DND-41 (cell line): ENCODE results near the gene ARVCF.
A peak's percentile ranks its signal among the peaks of the same experiment; 100 is the strongest.

ENCODE experiments used
- ATAC-seq: fragments of 200-7000 bp; cut with Tn5 transposase; 3 replicates; pipeline ENCODE4 v1.9.1; 2021; ENCODE audit warnings: low read depth; ENCODE audit not compliant: insufficient read depth
- DNase-seq: peaks from one replicate; pipeline ENCODE4 v3.0.0-alpha.2; 2020
- H2AFZ ChIP-seq: 2 replicates; pipeline ENCODE4 v1.6.0; 2012; ENCODE audit warnings: low read depth, low read length
- H3K27ac ChIP-seq: 2 replicates; pipeline ENCODE4 v1.5.1; 2012; ENCODE audit warnings: low read length, inconsistent platforms
- H3K27me3 ChIP-seq: fragments of 200-600 bp; sonication (generic); 2 replicates; pipeline ENCODE4 v1.6.0; 2012; ENCODE audit warnings: low read length, mild to moderate bottlenecking, inconsistent platforms; ENCODE audit not compliant: insufficient read depth, poor library complexity
- H3K36me3 ChIP-seq: 2 replicates; pipeline ENCODE4 v1.5.1; 2012; ENCODE audit warnings: low read length, inconsistent platforms; ENCODE audit not compliant: insufficient read depth
- H3K4me1 ChIP-seq: 2 replicates; pipeline ENCODE4 v1.5.1; 2012; ENCODE audit warnings: mild to moderate bottlenecking, low read length; ENCODE audit not compliant: insufficient read depth
- H3K4me2 ChIP-seq: 2 replicates; pipeline ENCODE4 v1.6.0; 2012; ENCODE audit warnings: mild to moderate bottlenecking, moderate library complexity, low read length, inconsistent platforms; ENCODE audit not compliant: insufficient read depth
- H3K4me3 ChIP-seq, 2 experiments: fragments of 200-600 bp in 1 of 2; shearing (Covaris generic) in 1 of 2; 2 replicates each; pipeline ENCODE4 v1.5.1; 2012 to 2016; ENCODE audit warnings: inconsistent platforms in 2 of 2, low read length in 2 of 2, mild to moderate bottlenecking in 2 of 2, low read depth in 1 of 2, moderate library complexity in 1 of 2
- H3K79me2 ChIP-seq: 2 replicates; pipeline ENCODE4 v1.6.0; 2012; ENCODE audit warnings: low read length, inconsistent platforms; ENCODE audit not compliant: insufficient read depth
- H3K9ac ChIP-seq: 2 replicates; pipeline ENCODE4 v1.6.0; 2012; ENCODE audit warnings: low read depth, mild to moderate bottlenecking, inconsistent platforms, low read length, moderate library complexity
- H3K9me3 ChIP-seq: 2 replicates; pipeline ENCODE4 v1.5.1; 2012; ENCODE audit warnings: low read length, moderate library complexity, mild to moderate bottlenecking, inconsistent platforms; ENCODE audit not compliant: insufficient read depth, severe bottlenecking
- H4K20me1 ChIP-seq: 2 replicates; pipeline ENCODE4 v1.6.0; 2012; ENCODE audit warnings: low read length; ENCODE audit not compliant: insufficient read depth
- EZH2 ChIP-seq: IDR thresholded peaks from 3 replicates; pipeline ENCODE4 v1.6.1; 2012; ENCODE audit warnings: borderline replicate concordance, low read depth, mild to moderate bottlenecking, moderate library complexity, low read length, inconsistent platforms; ENCODE audit not compliant: severe bottlenecking
- TF ChIP-seq, protein P1 (sequence below): IDR thresholded peaks from 2 replicates; pipeline ENCODE4 v1.5.1; 2012; ENCODE audit warnings: borderline replicate concordance, low read length, moderate library complexity, mild to moderate bottlenecking; ENCODE audit not compliant: poor library complexity, severe bottlenecking; ENCODE audit errors: extremely low read depth

The ARVCF gene, protein sequence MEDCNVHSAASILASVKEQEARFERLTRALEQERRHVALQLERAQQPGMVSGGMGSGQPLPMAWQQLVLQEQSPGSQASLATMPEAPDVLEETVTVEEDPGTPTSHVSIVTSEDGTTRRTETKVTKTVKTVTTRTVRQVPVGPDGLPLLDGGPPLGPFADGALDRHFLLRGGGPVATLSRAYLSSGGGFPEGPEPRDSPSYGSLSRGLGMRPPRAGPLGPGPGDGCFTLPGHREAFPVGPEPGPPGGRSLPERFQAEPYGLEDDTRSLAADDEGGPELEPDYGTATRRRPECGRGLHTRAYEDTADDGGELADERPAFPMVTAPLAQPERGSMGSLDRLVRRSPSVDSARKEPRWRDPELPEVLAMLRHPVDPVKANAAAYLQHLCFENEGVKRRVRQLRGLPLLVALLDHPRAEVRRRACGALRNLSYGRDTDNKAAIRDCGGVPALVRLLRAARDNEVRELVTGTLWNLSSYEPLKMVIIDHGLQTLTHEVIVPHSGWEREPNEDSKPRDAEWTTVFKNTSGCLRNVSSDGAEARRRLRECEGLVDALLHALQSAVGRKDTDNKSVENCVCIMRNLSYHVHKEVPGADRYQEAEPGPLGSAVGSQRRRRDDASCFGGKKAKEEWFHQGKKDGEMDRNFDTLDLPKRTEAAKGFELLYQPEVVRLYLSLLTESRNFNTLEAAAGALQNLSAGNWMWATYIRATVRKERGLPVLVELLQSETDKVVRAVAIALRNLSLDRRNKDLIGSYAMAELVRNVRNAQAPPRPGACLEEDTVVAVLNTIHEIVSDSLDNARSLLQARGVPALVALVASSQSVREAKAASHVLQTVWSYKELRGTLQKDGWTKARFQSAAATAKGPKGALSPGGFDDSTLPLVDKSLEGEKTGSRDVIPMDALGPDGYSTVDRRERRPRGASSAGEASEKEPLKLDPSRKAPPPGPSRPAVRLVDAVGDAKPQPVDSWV

DNA sequence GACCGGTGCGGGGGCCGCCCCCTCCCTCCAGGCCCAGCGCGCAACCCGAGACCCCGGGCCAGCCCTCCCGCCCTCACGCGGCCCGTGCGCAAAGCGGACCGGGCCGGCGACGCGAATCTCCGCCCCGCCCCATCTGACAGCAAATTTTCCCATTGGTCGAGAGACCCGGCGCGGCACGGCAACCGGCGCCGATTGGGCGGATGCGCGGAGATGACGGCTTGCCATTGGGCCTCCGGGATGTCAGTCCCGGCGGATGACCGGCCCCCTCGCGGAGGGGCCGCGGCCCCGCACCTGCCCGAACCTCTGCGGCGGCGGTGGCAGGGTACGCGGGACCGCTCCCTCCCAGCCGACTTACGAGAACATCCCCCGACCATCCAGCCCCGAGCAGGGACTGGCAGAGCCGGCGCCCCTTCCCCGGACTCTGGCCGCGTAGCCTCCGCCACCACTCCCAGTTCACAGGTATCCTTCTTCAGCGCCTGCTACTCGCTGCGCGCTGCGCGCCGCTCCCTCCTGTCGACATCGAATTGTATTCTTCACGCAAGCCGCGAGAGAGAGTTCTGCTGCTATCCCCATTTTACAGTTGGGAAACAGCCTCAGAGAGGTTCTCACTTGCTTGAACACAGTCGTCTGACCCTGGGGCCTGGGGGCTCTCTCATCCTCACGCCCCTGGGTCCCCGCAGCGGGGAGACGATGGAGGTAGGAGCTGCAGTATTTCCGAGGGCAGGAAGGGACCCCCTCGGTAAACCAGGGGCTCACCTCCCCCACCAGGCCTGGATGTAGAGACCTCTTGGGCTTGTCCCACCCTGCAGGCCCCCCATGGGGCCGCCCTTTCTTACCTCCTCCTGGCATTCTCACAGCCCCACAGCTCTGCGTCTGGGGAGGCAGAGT lies at the start of gene ARVCF:
TSS of gene ARVCF (minus strand) at position 90 of the 888 bp plus-strand sequence. CDS start 26,029 bp downstream, outside the sequence.
- H3K9ac ChIP-seq, result peak within 1 kb of the TSS; percentile 60
- no peak for TF ChIP-seq EZH2
- TF ChIP-seq, protein P1, sequence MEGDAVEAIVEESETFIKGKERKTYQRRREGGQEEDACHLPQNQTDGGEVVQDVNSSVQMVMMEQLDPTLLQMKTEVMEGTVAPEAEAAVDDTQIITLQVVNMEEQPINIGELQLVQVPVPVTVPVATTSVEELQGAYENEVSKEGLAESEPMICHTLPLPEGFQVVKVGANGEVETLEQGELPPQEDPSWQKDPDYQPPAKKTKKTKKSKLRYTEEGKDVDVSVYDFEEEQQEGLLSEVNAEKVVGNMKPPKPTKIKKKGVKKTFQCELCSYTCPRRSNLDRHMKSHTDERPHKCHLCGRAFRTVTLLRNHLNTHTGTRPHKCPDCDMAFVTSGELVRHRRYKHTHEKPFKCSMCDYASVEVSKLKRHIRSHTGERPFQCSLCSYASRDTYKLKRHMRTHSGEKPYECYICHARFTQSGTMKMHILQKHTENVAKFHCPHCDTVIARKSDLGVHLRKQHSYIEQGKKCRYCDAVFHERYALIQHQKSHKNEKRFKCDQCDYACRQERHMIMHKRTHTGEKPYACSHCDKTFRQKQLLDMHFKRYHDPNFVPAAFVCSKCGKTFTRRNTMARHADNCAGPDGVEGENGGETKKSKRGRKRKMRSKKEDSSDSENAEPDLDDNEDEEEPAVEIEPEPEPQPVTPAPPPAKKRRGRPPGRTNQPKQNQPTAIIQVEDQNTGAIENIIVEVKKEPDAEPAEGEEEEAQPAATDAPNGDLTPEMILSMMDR, result no peak

DNA sequence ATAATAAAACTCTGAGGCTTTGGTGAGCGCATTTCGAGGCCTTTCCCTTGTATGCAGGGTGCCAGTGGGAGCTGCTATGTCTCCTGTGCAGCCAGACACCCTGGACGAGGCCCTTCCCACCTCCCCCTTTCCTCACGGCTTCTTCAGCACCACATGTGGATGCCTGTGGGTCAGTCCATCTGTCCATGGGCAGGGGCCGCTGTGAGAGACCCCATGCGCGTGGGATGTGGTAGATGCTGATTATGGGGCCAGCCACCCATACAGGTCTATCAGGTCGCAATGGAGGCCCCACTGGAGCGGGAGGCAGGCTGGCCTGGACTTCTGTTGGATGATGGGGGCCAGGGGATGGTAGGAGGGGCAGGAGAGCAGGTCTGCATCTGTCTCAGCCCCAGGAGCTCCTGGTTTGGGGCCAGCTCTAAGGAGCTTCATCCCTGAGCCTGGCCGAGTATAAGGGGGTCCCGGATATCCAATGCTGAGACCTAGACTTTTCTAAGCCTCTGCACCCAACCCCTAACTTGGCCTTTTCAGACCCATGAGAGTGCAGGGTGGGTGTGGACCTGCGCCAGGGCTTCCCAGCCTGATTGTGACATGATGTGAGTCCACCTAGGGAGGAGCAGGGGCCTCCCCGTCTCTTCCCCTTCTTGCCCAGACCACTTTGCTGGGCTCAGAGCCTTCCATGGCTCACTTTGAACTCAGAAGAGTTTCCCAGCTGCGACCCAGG lies 49.4 kb upstream of the ARVCF start:
- Histone ChIP-seq H3K4me3 (no peak overlapping the region), H3K27me3 (no peaks in the 10 kb centered on the region), H3K4me1 (no peaks in the 10 kb centered on the region), H4K20me1 (no peaks in the 10 kb centered on the region), H3K9ac (no peak overlapping the region), H3K9me3 (no peaks in the 10 kb centered on the region), H3K79me2 (no peaks in the 10 kb centered on the region), H3K27ac (no peak overlapping the region), H3K4me2 (no peak overlapping the region), H3K36me3 (peaks cover 39% of the 10 kb centered on the region), H2AFZ (no peak overlapping the region)
- no peak for DNase-seq
- no peak for TF ChIP-seq EZH2
- TF ChIP-seq, protein P1, result no peak
- ATAC-seq, result no peak

More for the DNA sequence above, at the start of gene ARVCF:
- DNase-seq, result peak; percentile 84
- H3K36me3 ChIP-seq, result no peaks in the 10 kb centered on the region; the same call in 1 of the 2 replicates
- H3K79me2 ChIP-seq, result peaks cover 10% of the 10 kb centered on the region
- no peaks in the 10 kb centered on the region for H3K9me3 ChIP-seq
- H4K20me1 ChIP-seq, result peaks cover 12% of the 10 kb centered on the region
- peak within 1 kb of the TSS; percentile 88 for H3K4me2 ChIP-seq
- H3K4me3 ChIP-seq, result peak within 1 kb of the TSS; percentile 13 to 65; a peak in 3 of 4 replicates
- H2AFZ ChIP-seq, result peak within 1 kb of the TSS; percentile 92
- peaks cover 32% of the 10 kb centered on the region for H3K4me1 ChIP-seq
- no peaks in the 10 kb centered on the region for H3K27me3 ChIP-seq
- peak within 1 kb of the TSS; percentile 53; the same call in 1 of the 2 replicates for H3K27ac ChIP-seq
- ATAC-seq, result peak; percentile 55
